HG03378 (cell line): ENCODE data around the gene ATP6V0D1.

Experiments used
- ATAC-seq: cut with Tn5 transposase; IDR thresholded peaks from one replicate; pipeline ENCODE4 v1.9.1; 2021; ENCODE audit warnings: mild to moderate bottlenecking, moderate library complexity; ENCODE audit not compliant: unreplicated experiment

ATP6V0D1 gene

GRCh38 chr16:67409631-67410030, 71.3 kb downstream of the ATP6V0D1 start:
- no peak for ATAC-seq

- no peak for ATAC-seq
Observed at GRCh38 chr16:67407788-67408452, 73.0 kb downstream of the ATP6V0D1 start.

GRCh38 chr16:67407176-67407787, 73.7 kb downstream of the ATP6V0D1 start:
- no peak for ATAC-seq

- no peak for ATAC-seq
Observed at GRCh38 chr16:67406111-67406971, 74.6 kb downstream of the ATP6V0D1 start.

- ATAC-seq: no peak
Observed at GRCh38 chr16:67405336-67405735, 75.6 kb downstream of the ATP6V0D1 start.

GRCh38 chr16:67404740-67405226, 76.2 kb downstream of the ATP6V0D1 start:
- ATAC-seq: no peak

- ATAC-seq: no peak
Observed at GRCh38 chr16:67403976-67404555, 76.9 kb downstream of the ATP6V0D1 start.

GRCh38 chr16:67400901-67401300, 80.1 kb downstream of the ATP6V0D1 start:
- no peak for ATAC-seq

- no peak for ATAC-seq
Observed at GRCh38 chr16:67399749-67400704, 80.9 kb downstream of the ATP6V0D1 start.

GRCh38 chr16:67399218-67399733, 81.7 kb downstream of the ATP6V0D1 start:
- no peak for ATAC-seq

- no peak for ATAC-seq
Observed at GRCh38 chr16:67398546-67399217, 82.3 kb downstream of the ATP6V0D1 start.

GRCh38 chr16:67397812-67398545, 83.0 kb downstream of the ATP6V0D1 start:
- no peak for ATAC-seq

- ATAC-seq: no peak
Observed at GRCh38 chr16:67397036-67397801, 83.7 kb downstream of the ATP6V0D1 start.

GRCh38 chr16:67396159-67397035, 84.6 kb downstream of the ATP6V0D1 start:
- no peak for ATAC-seq

GRCh38 chr16:67395458-67396158, 85.3 kb downstream of the ATP6V0D1 start:
- ATAC-seq: no peak

- ATAC-seq: no peak
Observed at GRCh38 chr16:67395105-67395457, 85.9 kb downstream of the ATP6V0D1 start.
